ENCODE results near the gene C12orf54. TPM values are rescaled to one million over a fixed set of nuclear protein-coding genes. Genes with fewer than 3 reads are reported as not detected.
A peak's percentile ranks its signal among the peaks of the same experiment; 100 is the strongest.
"Not testable (repeated sequence)": the region's sequence is repeated elsewhere in the genome, so short reads cannot be mapped to it uniquely, and the experiment has no call there.

C12orf54 gene
- under 1 TPM in 1 of 4 donors, not detected in 3; 0.07 TPM for polyA plus RNA-seq
- long read RNA-seq, donor 1 = 0 reads
- long read RNA-seq, donor 2 = 0 reads
- long read RNA-seq, donor 3 = 0 reads
- long read RNA-seq, donor 4 = 0 reads
- long read RNA-seq, donor 5 = 0 reads
- long read RNA-seq, donor 6 = 0 reads
- long read RNA-seq, donor 7 = 0 reads
- long read RNA-seq, donor 8 = 0 reads
- long read RNA-seq, donor 9 = 0 reads
- long read RNA-seq, donor 10 = 0 reads

DNA sequence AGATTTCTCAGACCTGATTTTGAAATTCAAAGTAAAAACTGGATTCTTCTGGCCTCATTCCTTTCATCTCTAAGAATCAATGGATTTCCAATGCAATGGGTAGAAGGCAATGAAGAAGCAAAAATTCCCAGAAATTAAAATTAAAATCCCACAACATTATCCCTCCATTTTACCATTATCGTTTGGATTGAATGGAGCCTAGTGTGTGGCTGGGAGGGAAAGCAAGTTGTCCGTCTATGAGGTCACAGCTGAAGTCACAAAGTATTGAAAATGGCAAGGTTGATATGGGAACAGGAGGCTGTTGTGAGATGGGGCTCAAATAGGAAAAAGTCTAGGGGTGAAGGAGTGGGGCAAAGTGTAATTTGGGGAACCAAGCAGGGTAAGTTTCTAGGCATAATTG lies at the start of gene C12orf54:
Gene C12orf54 (plus strand): TSS at position 301 of the 400 bp plus-strand sequence. CDS start 799 bp downstream, outside the sequence.
- FAIRE-seq (no peak), DNase-seq (no peak)
- H3K27ac ChIP-seq (ENCODE audit: low read depth in 1 of 3, low read length in 2 of 3) = no peak within 1 kb of the TSS
- H3K27me3 ChIP-seq (ENCODE audit: control insufficient read depth in 3 of 3, insufficient read depth in 3 of 3, low read length in 3 of 3) = peaks cover 0 to 4% (median 0%) of the 10 kb centered on the region in 3 donors
- no peak within 1 kb of the TSS for H3K4me3 ChIP-seq (ENCODE audit: low read depth in 1 of 3, low read length in 3 of 3)
- WGBS, 3 donors = 90 to 100% (median 92%) methylated on average over 2 of the region's 2 CpGs
- H3K9me3 ChIP-seq (ENCODE audit: control insufficient read depth in 2 of 2, insufficient read depth in 1 of 2, low read depth in 1 of 2, low read length in 1 of 2) = no peaks in the 10 kb centered on the region
- H3K36me3 ChIP-seq (ENCODE audit: control insufficient read depth in 3 of 3, insufficient read depth in 2 of 3, low read depth in 1 of 3, low read length in 3 of 3) = no peaks in the 10 kb centered on the region
- no peaks in the 10 kb centered on the region for H3K4me1 ChIP-seq (ENCODE audit: control insufficient read depth in 3 of 3, insufficient read depth in 2 of 3, low read depth in 1 of 3, low read length in 2 of 3)

DNA sequence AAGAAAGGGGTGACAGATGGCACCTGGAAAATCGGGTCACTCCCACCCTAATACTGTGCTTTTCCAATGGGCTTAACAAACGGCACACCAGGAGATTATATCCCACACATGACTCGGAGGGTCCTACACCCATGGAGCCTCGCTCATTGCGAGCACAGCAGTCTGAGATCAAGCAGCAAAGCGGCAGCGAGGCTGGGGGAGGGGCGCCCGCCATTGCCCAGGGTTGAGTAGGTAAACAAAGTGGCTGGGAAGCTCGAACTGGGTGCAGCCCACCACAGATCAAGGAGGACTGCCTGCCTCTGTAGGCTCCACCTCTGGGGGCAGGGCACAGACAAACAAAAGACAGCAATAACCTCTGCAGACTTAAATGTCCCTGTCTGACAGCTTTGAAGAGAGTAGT lies 48.3 kb upstream of the C12orf54 start:
- H3K4me3 ChIP-seq (ENCODE audit: low read depth in 1 of 3, low read length in 3 of 3); FAIRE-seq; H3K36me3 ChIP-seq (ENCODE audit: control insufficient read depth in 3 of 3, insufficient read depth in 2 of 3, low read depth in 1 of 3, low read length in 3 of 3); H3K4me1 ChIP-seq (ENCODE audit: control insufficient read depth in 3 of 3, insufficient read depth in 2 of 3, low read depth in 1 of 3, low read length in 2 of 3); H3K27ac ChIP-seq (ENCODE audit: low read depth in 1 of 3, low read length in 2 of 3); H3K27me3 ChIP-seq (ENCODE audit: control insufficient read depth in 3 of 3, insufficient read depth in 3 of 3, low read length in 3 of 3); H3K9me3 ChIP-seq (ENCODE audit: control insufficient read depth in 2 of 2, insufficient read depth in 1 of 2, low read depth in 1 of 2, low read length in 1 of 2); DNase-seq: not testable (repeated sequence)
- 83 to 91% (median 86%) methylated on average over 10 of the region's 10 CpGs for WGBS, 3 donors

DNA sequence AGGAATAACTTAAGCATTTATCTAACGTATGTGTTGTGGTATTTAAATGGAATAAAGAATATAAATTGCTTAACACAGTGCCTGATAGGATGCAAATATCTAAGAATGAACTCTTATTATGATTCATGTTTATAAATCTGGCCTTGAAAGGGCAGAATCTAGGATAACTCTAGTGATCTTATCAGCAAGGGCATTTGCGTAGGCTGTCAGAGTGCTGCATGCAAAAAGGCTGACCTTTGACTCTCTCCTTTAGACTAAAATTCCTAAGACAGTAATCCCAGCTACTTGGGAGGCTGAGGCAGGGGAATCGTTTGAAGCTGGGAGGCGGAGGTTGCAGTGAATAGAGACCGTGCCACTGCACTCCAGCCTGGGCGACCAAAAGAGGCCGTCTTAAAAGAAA lies 41.2 kb upstream of the C12orf54 start:
- no peaks in the 10 kb centered on the region for H3K36me3 ChIP-seq (ENCODE audit: control insufficient read depth in 3 of 3, insufficient read depth in 2 of 3, low read depth in 1 of 3, low read length in 3 of 3)
- H3K27ac ChIP-seq (ENCODE audit: low read depth in 1 of 3, low read length in 2 of 3) = no peak overlapping the region
- H3K4me3 ChIP-seq (ENCODE audit: low read depth in 1 of 3, low read length in 3 of 3) = no peak overlapping the region
- no peaks in the 10 kb centered on the region for H3K4me1 ChIP-seq (ENCODE audit: control insufficient read depth in 3 of 3, insufficient read depth in 2 of 3, low read depth in 1 of 3, low read length in 2 of 3)
- no peaks in the 10 kb centered on the region for H3K9me3 ChIP-seq (ENCODE audit: control insufficient read depth in 2 of 2, insufficient read depth in 1 of 2, low read depth in 1 of 2, low read length in 1 of 2)
- H3K27me3 ChIP-seq (ENCODE audit: control insufficient read depth in 3 of 3, insufficient read depth in 3 of 3, low read length in 3 of 3) = no peaks in the 10 kb centered on the region
- WGBS, 3 donors = 48 to 64% (median 60%) methylated on average over 7 of the region's 7 CpGs
- FAIRE-seq (no peak), DNase-seq (no peak)

- no peaks in the 10 kb centered on the region for H3K36me3 ChIP-seq (ENCODE audit: control insufficient read depth in 3 of 3, insufficient read depth in 2 of 3, low read depth in 1 of 3, low read length in 3 of 3)
- no peaks in the 10 kb centered on the region for H3K27me3 ChIP-seq (ENCODE audit: control insufficient read depth in 3 of 3, insufficient read depth in 3 of 3, low read length in 3 of 3)
- H3K9me3 ChIP-seq (ENCODE audit: control insufficient read depth in 2 of 2, insufficient read depth in 1 of 2, low read depth in 1 of 2, low read length in 1 of 2) = no peaks in the 10 kb centered on the region
- no peaks in the 10 kb centered on the region for H3K4me1 ChIP-seq (ENCODE audit: control insufficient read depth in 3 of 3, insufficient read depth in 2 of 3, low read depth in 1 of 3, low read length in 2 of 3)
- DNase-seq = peak in 1 of 2 donors; percentile 4
- no peak overlapping the region for H3K27ac ChIP-seq (ENCODE audit: low read depth in 1 of 3, low read length in 2 of 3)
- 68 to 84% (median 83%) methylated on average over 3 of the region's 3 CpGs for WGBS, 3 donors
- no peak overlapping the region for H3K4me3 ChIP-seq (ENCODE audit: low read depth in 1 of 3, low read length in 3 of 3)
- FAIRE-seq = no peak
These were observed 40.0 kb upstream of the C12orf54 start for GRCh38 chr12:48442179-48442847.

GRCh38 chr12:48445538-48445937 lies 36.8 kb upstream of the C12orf54 start:
- Histone ChIP-seq H3K27me3 (ENCODE audit: control insufficient read depth in 3 of 3, insufficient read depth in 3 of 3, low read length in 3 of 3) (no peaks in the 10 kb centered on the region), H3K27ac (ENCODE audit: low read depth in 1 of 3, low read length in 2 of 3) (no peak overlapping the region), H3K4me3 (ENCODE audit: low read depth in 1 of 3, low read length in 3 of 3) (no peak overlapping the region), H3K4me1 (ENCODE audit: control insufficient read depth in 3 of 3, insufficient read depth in 2 of 3, low read depth in 1 of 3, low read length in 2 of 3) (no peaks in the 10 kb centered on the region), H3K36me3 (ENCODE audit: control insufficient read depth in 3 of 3, insufficient read depth in 2 of 3, low read depth in 1 of 3, low read length in 3 of 3) (no peaks in the 10 kb centered on the region), H3K9me3 (ENCODE audit: control insufficient read depth in 2 of 2, insufficient read depth in 1 of 2, low read depth in 1 of 2, low read length in 1 of 2) (peaks cover 0 to 3% of the 10 kb centered on the region in 2 donors)
- 74 to 93% (median 79%) methylated on average over 3 of the region's 3 CpGs for WGBS, 3 donors
- FAIRE-seq = no peak
- DNase-seq = no peak

- Histone ChIP-seq H3K4me3 (ENCODE audit: low read depth in 1 of 3, low read length in 3 of 3) (no peak overlapping the region), H3K9me3 (ENCODE audit: control insufficient read depth in 2 of 2, insufficient read depth in 1 of 2, low read depth in 1 of 2, low read length in 1 of 2) (peaks cover 0 to 3% of the 10 kb centered on the region in 2 donors), H3K27ac (ENCODE audit: low read depth in 1 of 3, low read length in 2 of 3) (no peak overlapping the region), H3K27me3 (ENCODE audit: control insufficient read depth in 3 of 3, insufficient read depth in 3 of 3, low read length in 3 of 3) (no peaks in the 10 kb centered on the region), H3K4me1 (ENCODE audit: control insufficient read depth in 3 of 3, insufficient read depth in 2 of 3, low read depth in 1 of 3, low read length in 2 of 3) (no peaks in the 10 kb centered on the region), H3K36me3 (ENCODE audit: control insufficient read depth in 3 of 3, insufficient read depth in 2 of 3, low read depth in 1 of 3, low read length in 3 of 3) (no peaks in the 10 kb centered on the region)
- FAIRE-seq (no peak), DNase-seq (no peak)
- 52 to 66% (median 62%) methylated on average over 4 of the region's 4 CpGs for WGBS, 3 donors
These were observed 36.0 kb upstream of the C12orf54 start for GRCh38 chr12:48446161-48446776.

- DNase-seq = no peak
- peaks cover 0 to 3% of the 10 kb centered on the region in 2 donors for H3K9me3 ChIP-seq (ENCODE audit: control insufficient read depth in 2 of 2, insufficient read depth in 1 of 2, low read depth in 1 of 2, low read length in 1 of 2)
- H3K27me3 ChIP-seq (ENCODE audit: control insufficient read depth in 3 of 3, insufficient read depth in 3 of 3, low read length in 3 of 3) = no peaks in the 10 kb centered on the region
- H3K36me3 ChIP-seq (ENCODE audit: control insufficient read depth in 3 of 3, insufficient read depth in 2 of 3, low read depth in 1 of 3, low read length in 3 of 3) = no peaks in the 10 kb centered on the region
- WGBS, 3 donors = 70 to 79% (median 79%) methylated on average over 1 of the region's 1 CpG
- no peak overlapping the region for H3K4me3 ChIP-seq (ENCODE audit: low read depth in 1 of 3, low read length in 3 of 3)
- no peaks in the 10 kb centered on the region for H3K4me1 ChIP-seq (ENCODE audit: control insufficient read depth in 3 of 3, insufficient read depth in 2 of 3, low read depth in 1 of 3, low read length in 2 of 3)
- no peak overlapping the region for H3K27ac ChIP-seq (ENCODE audit: low read depth in 1 of 3, low read length in 2 of 3)
- no peak for FAIRE-seq
These were observed 34.5 kb upstream of the C12orf54 start for GRCh38 chr12:48447755-48448154.

GRCh38 chr12:48451372-48451771 lies 30.9 kb upstream of the C12orf54 start:
- H3K4me1 ChIP-seq (ENCODE audit: control insufficient read depth in 3 of 3, insufficient read depth in 2 of 3, low read depth in 1 of 3, low read length in 2 of 3) = no peaks in the 10 kb centered on the region
- peaks cover 0 to 5% of the 10 kb centered on the region in 2 donors for H3K9me3 ChIP-seq (ENCODE audit: control insufficient read depth in 2 of 2, insufficient read depth in 1 of 2, low read depth in 1 of 2, low read length in 1 of 2)
- DNase-seq (no peak), FAIRE-seq (no peak)
- peaks cover 0 to 1% (median 0%) of the 10 kb centered on the region in 3 donors for H3K27me3 ChIP-seq (ENCODE audit: control insufficient read depth in 3 of 3, insufficient read depth in 3 of 3, low read length in 3 of 3)
- no peak overlapping the region for H3K27ac ChIP-seq (ENCODE audit: low read depth in 1 of 3, low read length in 2 of 3)
- no peak overlapping the region for H3K4me3 ChIP-seq (ENCODE audit: low read depth in 1 of 3, low read length in 3 of 3)
- 69 to 76% (median 70%) methylated on average over 1 of the region's 1 CpG for whole genome bisulfite sequencing, 3 donors
- H3K36me3 ChIP-seq (ENCODE audit: control insufficient read depth in 3 of 3, insufficient read depth in 2 of 3, low read depth in 1 of 3, low read length in 3 of 3) = no peaks in the 10 kb centered on the region

All from small intestine (tissue), 16 donors.